ENCODE results near the gene DEPDC1B. TPM values are rescaled to one million over a fixed set of nuclear protein-coding genes. Genes with fewer than 3 reads are reported as not detected.
"Not testable (repeated sequence)": the region's sequence is repeated elsewhere in the genome, so short reads cannot be mapped to it uniquely, and the experiment has no call there.

Gene DEPDC1B
- total RNA-seq, 2 experiments from 2014 or later = 49.1 to 50.8 TPM

GRCh38 chr5:60598424-60598823 lies 101.5 kb downstream of the DEPDC1B start:
- H3K27ac Mint-ChIP-seq = peak overlapping the region; percentile 40
- H3K4me3 Mint-ChIP-seq = no peak overlapping the region

GRCh38 chr5:60597572-60598320 lies 102.2 kb downstream of the DEPDC1B start:
- ATAC-seq (peak; percentile 82), DNase-seq (peak; percentile 64)
- H3K9me3 Mint-ChIP-seq (ENCODE audit: insufficient read depth) = no peaks in the 10 kb centered on the region
- H3K27me3 Mint-ChIP-seq (ENCODE audit: low read depth) = no peaks in the 10 kb centered on the region
- H3K4me3 Mint-ChIP-seq = peak overlapping the region; percentile 0
- peaks cover 54% of the 10 kb centered on the region for H3K36me3 Mint-ChIP-seq (ENCODE audit: low read depth)
- ChIA-PET POLR2A (interaction anchor here (0.6 kb wide), 1 partner anchor 454 kb away, joined by 3 read pairs; no protein-coding TSS in a partner anchor), CTCF (interaction anchor here (1.3 kb wide), 1 partner anchor 11 kb away, joined by 3 read pairs; no protein-coding TSS in a partner anchor)
- H3K27ac Mint-ChIP-seq = peak overlapping the region; percentile 40
- peaks cover 24% of the 10 kb centered on the region for H3K4me1 Mint-ChIP-seq (ENCODE audit: low read depth)

More at GRCh38 chr5:60598424-60598823, 101.5 kb downstream of the DEPDC1B start:
- POLR2A ChIA-PET = interaction anchor here (0.6 kb wide), 1 partner anchor 453 kb away, joined by 3 read pairs; no protein-coding TSS in a partner anchor
- peaks cover 60% of the 10 kb centered on the region for H3K36me3 Mint-ChIP-seq (ENCODE audit: low read depth)
- peaks cover 24% of the 10 kb centered on the region for H3K4me1 Mint-ChIP-seq (ENCODE audit: low read depth)
- DNase-seq (no peak), ATAC-seq (no peak)
- CTCF ChIA-PET = no interaction called here
- no peaks in the 10 kb centered on the region for H3K9me3 Mint-ChIP-seq (ENCODE audit: insufficient read depth)
- H3K27me3 Mint-ChIP-seq (ENCODE audit: low read depth) = no peaks in the 10 kb centered on the region

GRCh38 chr5:60594715-60595477 lies 105.1 kb downstream of the DEPDC1B start:
- CTCF ChIA-PET = no interaction called here
- Mint-ChIP-seq H3K36me3 (ENCODE audit: low read depth) (peaks cover 41% of the 10 kb centered on the region), H3K4me1 (ENCODE audit: low read depth) (peaks cover 24% of the 10 kb centered on the region), H3K27me3 (ENCODE audit: low read depth) (no peaks in the 10 kb centered on the region), H3K27ac (no peak overlapping the region), H3K4me3 (no peak overlapping the region), H3K9me3 (ENCODE audit: insufficient read depth) (no peaks in the 10 kb centered on the region)
- ATAC-seq (no peak), DNase-seq (no peak)
- POLR2A ChIA-PET = no interaction called here

GRCh38 chr5:60590172-60590571 lies 109.8 kb downstream of the DEPDC1B start:
- Mint-ChIP-seq H3K4me1 (ENCODE audit: low read depth) (no peaks in the 10 kb centered on the region), H3K36me3 (ENCODE audit: low read depth) (peaks cover 15% of the 10 kb centered on the region), H3K27me3 (ENCODE audit: low read depth) (no peaks in the 10 kb centered on the region), H3K27ac (no peak overlapping the region), H3K4me3 (no peak overlapping the region), H3K9me3 (ENCODE audit: insufficient read depth) (no peaks in the 10 kb centered on the region)
- CTCF ChIA-PET = no interaction called here
- ATAC-seq (no peak), DNase-seq (no peak)
- POLR2A ChIA-PET = no interaction called here

- H3K9me3 Mint-ChIP-seq (ENCODE audit: insufficient read depth); H3K36me3 Mint-ChIP-seq (ENCODE audit: low read depth); CTCF ChIA-PET; H3K27me3 Mint-ChIP-seq (ENCODE audit: low read depth); H3K27ac Mint-ChIP-seq; H3K4me3 Mint-ChIP-seq; H3K4me1 Mint-ChIP-seq (ENCODE audit: low read depth); POLR2A ChIA-PET; DNase-seq; ATAC-seq: not testable (repeated sequence)
These were observed 112.7 kb downstream of the DEPDC1B start for GRCh38 chr5:60587312-60587711.

- ChIA-PET POLR2A (no interaction called here), CTCF (interaction anchor here (1.3 to 1.5 kb wide), 2 partner anchors 11 to 775 kb away, joined by 3 to 4 read pairs; no protein-coding TSS in a partner anchor)
- DNase-seq (no peak), ATAC-seq (no peak)
- no peak overlapping the region for H3K4me3 Mint-ChIP-seq
- no peaks in the 10 kb centered on the region for H3K27me3 Mint-ChIP-seq (ENCODE audit: low read depth)
- H3K36me3 Mint-ChIP-seq (ENCODE audit: low read depth) = peaks cover 9% of the 10 kb centered on the region
- H3K27ac Mint-ChIP-seq = no peak overlapping the region
- H3K4me1 Mint-ChIP-seq (ENCODE audit: low read depth) = no peaks in the 10 kb centered on the region
- no peaks in the 10 kb centered on the region for H3K9me3 Mint-ChIP-seq (ENCODE audit: insufficient read depth)
These were observed 113.6 kb downstream of the DEPDC1B start for GRCh38 chr5:60586307-60586901.

GRCh38 chr5:60585618-60586017 lies 114.3 kb downstream of the DEPDC1B start:
- no peak overlapping the region for H3K4me3 Mint-ChIP-seq
- peaks cover 9% of the 10 kb centered on the region for H3K36me3 Mint-ChIP-seq (ENCODE audit: low read depth)
- no peak overlapping the region for H3K27ac Mint-ChIP-seq
- DNase-seq (no peak), ATAC-seq (no peak)
- POLR2A ChIA-PET = no interaction called here
- CTCF ChIA-PET = interaction anchor here (0.7 to 1.5 kb wide), 3 partner anchors 12 to 774 kb away, joined by 3 to 4 read pairs (median 3); no protein-coding TSS in a partner anchor
- no peaks in the 10 kb centered on the region for H3K4me1 Mint-ChIP-seq (ENCODE audit: low read depth)
- no peaks in the 10 kb centered on the region for H3K27me3 Mint-ChIP-seq (ENCODE audit: low read depth)
- H3K9me3 Mint-ChIP-seq (ENCODE audit: insufficient read depth) = no peaks in the 10 kb centered on the region

GRCh38 chr5:60584304-60584703 lies 115.7 kb downstream of the DEPDC1B start:
- Mint-ChIP-seq H3K27me3 (ENCODE audit: low read depth) (peaks cover 3% of the 10 kb centered on the region), H3K27ac (no peak overlapping the region), H3K9me3 (ENCODE audit: insufficient read depth) (no peaks in the 10 kb centered on the region), H3K36me3 (ENCODE audit: low read depth) (peaks cover 8% of the 10 kb centered on the region), H3K4me3 (no peak overlapping the region), H3K4me1 (ENCODE audit: low read depth) (peaks cover 3% of the 10 kb centered on the region)
- ChIA-PET POLR2A (no interaction called here), CTCF (no interaction called here)
- DNase-seq (no peak), ATAC-seq (no peak)

GRCh38 chr5:60583616-60584015 lies 116.3 kb downstream of the DEPDC1B start:
- DNase-seq = no peak
- Mint-ChIP-seq H3K9me3 (ENCODE audit: insufficient read depth) (no peaks in the 10 kb centered on the region), H3K27ac (no peak overlapping the region), H3K27me3 (ENCODE audit: low read depth) (peaks cover 3% of the 10 kb centered on the region), H3K36me3 (ENCODE audit: low read depth) (peaks cover 8% of the 10 kb centered on the region), H3K4me1 (ENCODE audit: low read depth) (peaks cover 7% of the 10 kb centered on the region), H3K4me3 (no peak overlapping the region)
- no peak for ATAC-seq
- ChIA-PET CTCF (no interaction called here), POLR2A (no interaction called here)

- ChIA-PET POLR2A (no interaction called here), CTCF (interaction anchor here (1.2 kb wide), 1 partner anchor 57 kb away, joined by 4 read pairs; no protein-coding TSS in a partner anchor)
- Mint-ChIP-seq H3K4me1 (ENCODE audit: low read depth) (peaks cover 16% of the 10 kb centered on the region), H3K27me3 (ENCODE audit: low read depth) (peaks cover 3% of the 10 kb centered on the region), H3K36me3 (ENCODE audit: low read depth) (peaks cover 17% of the 10 kb centered on the region), H3K27ac (no peak overlapping the region), H3K9me3 (ENCODE audit: insufficient read depth) (peaks cover 15% of the 10 kb centered on the region), H3K4me3 (no peak overlapping the region)
- ATAC-seq (peak; percentile 81), DNase-seq (peak; percentile 53)
These were observed 121.7 kb downstream of the DEPDC1B start for GRCh38 chr5:60578315-60578714.

- H3K4me3 Mint-ChIP-seq = no peak overlapping the region
- peaks cover 17% of the 10 kb centered on the region for H3K36me3 Mint-ChIP-seq (ENCODE audit: low read depth)
- H3K27ac Mint-ChIP-seq = no peak overlapping the region
- peaks cover 15% of the 10 kb centered on the region for H3K9me3 Mint-ChIP-seq (ENCODE audit: insufficient read depth)
- ATAC-seq (no peak), DNase-seq (no peak)
- ChIA-PET CTCF (no interaction called here), POLR2A (no interaction called here)
- H3K4me1 Mint-ChIP-seq (ENCODE audit: low read depth) = peaks cover 16% of the 10 kb centered on the region
- peaks cover 3% of the 10 kb centered on the region for H3K27me3 Mint-ChIP-seq (ENCODE audit: low read depth)
These were observed 122.8 kb downstream of the DEPDC1B start for GRCh38 chr5:60577116-60577515.

- H3K27me3 Mint-ChIP-seq (ENCODE audit: low read depth) = peaks cover 3% of the 10 kb centered on the region
- no peak overlapping the region for H3K4me3 Mint-ChIP-seq
- H3K27ac Mint-ChIP-seq = no peak overlapping the region
- DNase-seq (no peak), ATAC-seq (no peak)
- CTCF ChIA-PET = no interaction called here
- H3K9me3 Mint-ChIP-seq (ENCODE audit: insufficient read depth) = peaks cover 15% of the 10 kb centered on the region
- peaks cover 16% of the 10 kb centered on the region for H3K4me1 Mint-ChIP-seq (ENCODE audit: low read depth)
- POLR2A ChIA-PET = no interaction called here
- peaks cover 14% of the 10 kb centered on the region for H3K36me3 Mint-ChIP-seq (ENCODE audit: low read depth)
These were observed 123.5 kb downstream of the DEPDC1B start for GRCh38 chr5:60576425-60576824.
